ENCODE measurements around the gene PPP1R9B. TPM values are rescaled to one million over a fixed set of nuclear protein-coding genes. Genes with fewer than 3 reads are reported as not detected.

PPP1R9B gene
- total RNA-seq, 2 donors from 2014 or later: 24.1 to 34.6 TPM

- Mint-ChIP-seq H3K9me3 (no peaks in the 10 kb centered on the region), H3K4me3 (no peak overlapping the region), H3K4me1 (peaks cover 26% of the 10 kb centered on the region), H3K27me3 (ENCODE audit: insufficient read depth) (no peaks in the 10 kb centered on the region), H3K27ac (peak overlapping the region; percentile 14), H3K36me3 (ENCODE audit: low read depth) (peaks cover under 1% of the 10 kb centered on the region)
- Histone ChIP-seq H3K9ac (ENCODE audit: extremely low read depth, low read length, poor library complexity, severe bottlenecking) (no peak overlapping the region), H3K27me3 (ENCODE audit: control insufficient read depth, insufficient read depth, low read length, poor library complexity, severe bottlenecking) (no peaks in the 10 kb centered on the region), H3K4me1 (ENCODE audit: control insufficient read depth, insufficient read depth, low read length) (peaks cover 3% of the 10 kb centered on the region), H3K27ac (ENCODE audit: low read depth, low read length) (no peak overlapping the region), H3K9me3 (ENCODE audit: control insufficient read depth, low read length) (no peaks in the 10 kb centered on the region), H3K4me3 (ENCODE audit: low read length) (no peak overlapping the region), H3K36me3 (ENCODE audit: control insufficient read depth, insufficient read depth, low read length) (no peaks in the 10 kb centered on the region)
- no peak for TF ChIP-seq CTCF (conservative IDR thresholded peaks at IDR 0.05)
- no peak for DNase-seq
- WGBS, 2 experiments (ENCODE audit: insufficient coverage in 1 of 2, insufficient read length in 1 of 2): 81% methylated on average over 4 of the region's 4 CpGs; no CpG with 5 or more reads in 1 of the 2 experiments
Observed at GRCh38 chr17:50180111-50180510, 29.6 kb upstream of the PPP1R9B start.

GRCh38 chr17:50177983-50178834 lies 27.7 kb upstream of the PPP1R9B start:
- peak; percentile 95 for DNase-seq
- no peaks in the 10 kb centered on the region for H3K27me3 Mint-ChIP-seq (ENCODE audit: insufficient read depth)
- H3K27ac Mint-ChIP-seq: peak overlapping the region; percentile 98
- 18 to 20% methylated on average over 15 to 22 of the region's 22 CpGs for WGBS, 2 experiments (ENCODE audit: insufficient coverage in 1 of 2, insufficient read length in 1 of 2)
- Histone ChIP-seq H3K4me1 (ENCODE audit: control insufficient read depth, insufficient read depth, low read length) (peaks cover 3% of the 10 kb centered on the region), H3K27ac (ENCODE audit: low read depth, low read length) (peak overlapping the region; percentile 71), H3K4me3 (ENCODE audit: low read length) (no peak overlapping the region), H3K9ac (ENCODE audit: extremely low read depth, low read length, poor library complexity, severe bottlenecking) (no peak overlapping the region), H3K9me3 (ENCODE audit: control insufficient read depth, low read length) (no peaks in the 10 kb centered on the region), H3K27me3 (ENCODE audit: control insufficient read depth, insufficient read depth, low read length, poor library complexity, severe bottlenecking) (no peaks in the 10 kb centered on the region), H3K36me3 (ENCODE audit: control insufficient read depth, insufficient read depth, low read length) (no peaks in the 10 kb centered on the region)
- H3K4me3 Mint-ChIP-seq: peak overlapping the region; percentile 48
- H3K9me3 Mint-ChIP-seq: no peaks in the 10 kb centered on the region
- TF ChIP-seq CTCF (conservative IDR thresholded peaks at IDR 0.05): peak; percentile 71
- H3K4me1 Mint-ChIP-seq: peaks cover 15% of the 10 kb centered on the region
- H3K36me3 Mint-ChIP-seq (ENCODE audit: low read depth): no peaks in the 10 kb centered on the region

GRCh38 chr17:50177476-50177875 lies 27.0 kb upstream of the PPP1R9B start:
- Histone ChIP-seq H3K4me3 (ENCODE audit: low read length) (no peak overlapping the region), H3K27me3 (ENCODE audit: control insufficient read depth, insufficient read depth, low read length, poor library complexity, severe bottlenecking) (no peaks in the 10 kb centered on the region), H3K9me3 (ENCODE audit: control insufficient read depth, low read length) (no peaks in the 10 kb centered on the region), H3K9ac (ENCODE audit: extremely low read depth, low read length, poor library complexity, severe bottlenecking) (no peak overlapping the region), H3K4me1 (ENCODE audit: control insufficient read depth, insufficient read depth, low read length) (peaks cover 3% of the 10 kb centered on the region), H3K36me3 (ENCODE audit: control insufficient read depth, insufficient read depth, low read length) (no peaks in the 10 kb centered on the region), H3K27ac (ENCODE audit: low read depth, low read length) (peak overlapping the region; percentile 71)
- TF ChIP-seq CTCF (conservative IDR thresholded peaks at IDR 0.05): no peak
- no peaks in the 10 kb centered on the region for H3K36me3 Mint-ChIP-seq (ENCODE audit: low read depth)
- peaks cover 15% of the 10 kb centered on the region for H3K4me1 Mint-ChIP-seq
- peak overlapping the region; percentile 48 for H3K4me3 Mint-ChIP-seq
- 95 to 100% methylated on average over 4 to 10 of the region's 10 CpGs for WGBS, 2 experiments (ENCODE audit: insufficient coverage in 1 of 2, insufficient read length in 1 of 2)
- no peaks in the 10 kb centered on the region for H3K27me3 Mint-ChIP-seq (ENCODE audit: insufficient read depth)
- no peak for DNase-seq
- no peaks in the 10 kb centered on the region for H3K9me3 Mint-ChIP-seq
- no peak overlapping the region for H3K27ac Mint-ChIP-seq
